Endothelial cell of umbilical vein (primary cell): Measurements from ENCODE around the gene KIR2DL3. TPM values are rescaled to one million over a fixed set of nuclear protein-coding genes. Genes with fewer than 3 reads are reported as not detected.

Experiments
- BruUV-seq: library from RNA; stranded (reverse); fragments of 400-500 nt; replicated peaks from 2 replicates; lab custom pipeline; 2021; lab: Mats Ljungman, UMichigan
- CTCF ChIA-PET: fragments of 300-600, 350-600 bp; sonication (Branson Sonifier 250); formaldehyde crosslinking; loops from one replicate; lab custom pipeline; 2021; ENCODE audit warnings: antibody characterized with exemption, inconsistent platforms; lab: Charles Lee
- POLR2A ChIA-PET: fragments of 300-600, 350-600 bp; sonication (Branson Sonifier 250); formaldehyde crosslinking; loops from one replicate; lab custom pipeline; 2021; ENCODE audit warnings: antibody characterized with exemption, inconsistent platforms; lab: Charles Lee
- DNase-seq: peaks from one replicate; pipeline ENCODE4 v3.0.0-alpha.2; 2011; ENCODE audit warnings: low read depth, low spot score
- FAIRE-seq: peaks from 2 replicates; lab custom pipeline; 2011; peaks lifted over from hg19 to GRCh38; lab: Jason Lieb, UNC
- H2AFZ ChIP-seq: 2 replicates; pipeline ENCODE4 v1.6.0; 2012; ENCODE audit warnings: low read depth, low read length, control low read depth, inconsistent platforms
- H3K27ac ChIP-seq: 2 replicates; pipeline ENCODE4 v1.5.1; 2011; ENCODE audit warnings: low read depth, mild to moderate bottlenecking, control low read depth, low read length, moderate library complexity; ENCODE audit not compliant: insufficient read depth
- H3K27me3 ChIP-seq, 2 experiments: 2 replicates each; pipeline versions ENCODE4 v1.6.0 to v1.6.1; 2011; ENCODE audit warnings: low read length in 2 of 2, mixed read lengths in 1 of 2; ENCODE audit not compliant: control insufficient read depth in 2 of 2, insufficient read depth in 2 of 2
- H3K36me3 ChIP-seq, 2 experiments: 2 replicates in 1 of 2; 3 replicates in 1 of 2; pipeline ENCODE4 v1.5.1; 2011; ENCODE audit warnings: low read length in 2 of 2, mild to moderate bottlenecking in 1 of 2, moderate library complexity in 1 of 2; ENCODE audit not compliant: control insufficient read depth in 2 of 2, insufficient read depth in 2 of 2; ENCODE audit errors: extremely low read depth in 1 of 2
- H3K4me1 ChIP-seq: 3 replicates; pipeline ENCODE4 v1.5.1; 2011; ENCODE audit warnings: mild to moderate bottlenecking, low read length; ENCODE audit not compliant: control insufficient read depth, insufficient read depth; ENCODE audit errors: extremely low read depth
- H3K4me2 ChIP-seq: 2 replicates; pipeline ENCODE4 v1.6.1; 2011; ENCODE audit warnings: low read length, control low read depth, mixed read lengths; ENCODE audit not compliant: insufficient read depth
- H3K4me3 ChIP-seq, 3 experiments: fragments of 200-600 bp in 1 of 3; sonication (generic), shearing (Covaris generic) in 1 of 3; replicated peaks in 1 of 3; 2 replicates each; pipeline ENCODE4 v1.5.1; 2011 to 2016; ENCODE audit warnings: control low read depth in 3 of 3, low read length in 3 of 3, mild to moderate bottlenecking in 2 of 3, inconsistent platforms in 1 of 3, low read depth in 1 of 3, moderate library complexity in 1 of 3; ENCODE audit not compliant: insufficient read depth in 1 of 3
- H3K79me2 ChIP-seq: 2 replicates; pipeline ENCODE4 v1.6.0; 2012; ENCODE audit warnings: low read length, inconsistent platforms; ENCODE audit not compliant: control insufficient read depth, insufficient read depth
- H3K9ac ChIP-seq: replicated peaks from 2 replicates; pipeline ENCODE3; 2011; ENCODE audit warnings: low read length, control low read depth; ENCODE audit not compliant: insufficient read depth; ENCODE audit errors: extremely low read depth
- H3K9me1 ChIP-seq: replicated peaks from 3 replicates; pipeline ENCODE4 v1.6.0; 2011; ENCODE audit warnings: mild to moderate bottlenecking, low read length; ENCODE audit not compliant: control insufficient read depth, insufficient read depth; ENCODE audit errors: extremely low read depth
- H3K9me3 ChIP-seq: replicated peaks from 2 replicates; pipeline ENCODE4 v1.5.1; 2012; ENCODE audit warnings: low read length, inconsistent platforms; ENCODE audit not compliant: control insufficient read depth, insufficient read depth
- H4K20me1 ChIP-seq: replicated peaks from 2 replicates; pipeline ENCODE3; 2011; ENCODE audit warnings: mild to moderate bottlenecking, low read length; ENCODE audit not compliant: control insufficient read depth, insufficient read depth; ENCODE audit errors: extremely low read depth
- EZH2 ChIP-seq: IDR thresholded peaks from 2 replicates; pipeline ENCODE4 v1.6.1; 2012; ENCODE audit warnings: borderline replicate concordance, low read depth, mild to moderate bottlenecking, moderate library complexity, low read length, inconsistent platforms; ENCODE audit not compliant: severe bottlenecking
- FOS ChIP-seq: IDR thresholded peaks from 2 replicates; pipeline ENCODE4 v1.6.1; 2011; ENCODE audit warnings: mild to moderate bottlenecking, low read length, moderate library complexity, borderline replicate concordance; ENCODE audit not compliant: insufficient read depth
- GATA2 ChIP-seq: IDR thresholded peaks from 2 replicates; pipeline ENCODE4 v1.7.0; 2011; ENCODE audit warnings: low read depth, mild to moderate bottlenecking, moderate library complexity, mixed read lengths, low read length; ENCODE audit not compliant: insufficient read length, insufficient read depth
- JUN ChIP-seq: IDR thresholded peaks from 2 replicates; pipeline ENCODE4 v1.6.1; 2011; ENCODE audit warnings: borderline replicate concordance, low read depth; ENCODE audit not compliant: insufficient read length, insufficient read depth
- MYC ChIP-seq: IDR thresholded peaks from one replicate; pipeline ENCODE4 v1.6.1; 2011; ENCODE audit warnings: mild to moderate bottlenecking, low read depth, low read length
- POLR2A ChIP-seq: IDR thresholded peaks from 2 replicates; pipeline ENCODE4 v1.6.1; 2012; ENCODE audit warnings: low read depth, mild to moderate bottlenecking, control low read depth, low read length
- POLR2AphosphoS5 ChIP-seq: IDR thresholded peaks from 2 replicates; pipeline ENCODE4 v1.6.1; 2012; ENCODE audit warnings: low read depth, mild to moderate bottlenecking, control low read depth, low read length, moderate library complexity; ENCODE audit not compliant: insufficient read depth
- dilution Hi-C: fragments of 300-500 bp; cut with MboI; formaldehyde crosslinking; loops from one replicate; pipeline ENCODE4 v1.15.0; 2019; ENCODE audit warnings: low sequenced_read_pairs; ENCODE audit not compliant: extremely low pct_ligation_motif_present
- intact Hi-C: fragments of 100-400 bp; cut with micrococcal nuclease; formaldehyde crosslinking; loops from one replicate; pipeline ENCODE4 v1.10.0; 2022
- polyA plus RNA-seq, 4 experiments: library from polyadenylated mRNA; depleted of rRNA in 3 of 4; stranded (reverse) in 3 of 4; unstranded in 1 of 4; fragments of >200 nt; gene quantifications; 2 replicates each; pipeline versions ENCODE4 v1.2.1 to v1.2.3, GENCODE V29; 2011 to 2012; ENCODE audit warnings: missing spikeins in 1 of 4
- total RNA-seq: library from RNA; stranded (reverse); gene quantifications from 2 replicates; pipeline ENCODE4 v1.2.3, GENCODE V29; 2021
- TF ChIP-seq, protein P1 (sequence below): IDR thresholded peaks from 2 replicates; pipeline ENCODE4 v1.6.1; 2011; ENCODE audit not compliant: insufficient read depth, insufficient read length
- TF ChIP-seq, protein P2 (sequence below), 2 donors: IDR thresholded peaks; 1 replicate in 1 of 2; 2 replicates in 1 of 2; pipeline ENCODE4 v1.5.1; 2011; ENCODE audit warnings: low read length in 2 of 2, mild to moderate bottlenecking in 2 of 2, moderate library complexity in 2 of 2, control low read depth in 1 of 2, inconsistent platforms in 1 of 2, low read depth in 1 of 2; ENCODE audit not compliant: insufficient read depth in 1 of 2; ENCODE audit errors: extremely low read depth in 1 of 2

The KIR2DL3 gene
- total and polyA plus RNA-seq, 2 donors (not counting 3 experiments of a cell fraction or from before 2014, with no cell fraction given), result not detected

DNA sequence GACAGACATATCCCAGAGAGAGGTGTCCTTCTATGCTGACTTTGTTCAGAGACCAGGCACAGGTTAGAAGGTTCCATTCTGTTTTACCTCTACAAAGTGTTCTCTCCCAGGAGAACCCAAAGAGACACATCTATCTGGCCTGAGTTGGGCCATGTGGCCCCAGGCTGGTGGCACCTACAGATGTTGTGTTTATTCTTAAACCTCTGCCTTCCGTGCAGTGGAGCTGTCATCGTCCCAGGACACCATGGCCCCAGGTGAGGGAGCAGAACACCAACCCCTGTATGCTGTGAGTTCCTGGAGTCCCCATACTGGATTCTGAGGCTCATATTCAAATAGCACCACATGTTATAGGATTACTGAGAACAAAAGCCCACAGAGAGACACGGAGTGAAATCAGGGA lies 10.1 kb upstream of the KIR2DL3 start:
- H3K9me1 ChIP-seq, result no peaks in the 10 kb centered on the region
- H3K36me3 ChIP-seq, result no peaks in the 10 kb centered on the region
- TF ChIP-seq POLR2AphosphoS5 (no peak), EZH2 (no peak), GATA2 (no peak), JUN (no peak), MYC (no peak), FOS (no peak), POLR2A (no peak)
- TF ChIP-seq, protein P1, sequence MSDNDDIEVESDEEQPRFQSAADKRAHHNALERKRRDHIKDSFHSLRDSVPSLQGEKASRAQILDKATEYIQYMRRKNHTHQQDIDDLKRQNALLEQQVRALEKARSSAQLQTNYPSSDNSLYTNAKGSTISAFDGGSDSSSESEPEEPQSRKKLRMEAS, result no peak
- TF ChIP-seq, protein P2, sequence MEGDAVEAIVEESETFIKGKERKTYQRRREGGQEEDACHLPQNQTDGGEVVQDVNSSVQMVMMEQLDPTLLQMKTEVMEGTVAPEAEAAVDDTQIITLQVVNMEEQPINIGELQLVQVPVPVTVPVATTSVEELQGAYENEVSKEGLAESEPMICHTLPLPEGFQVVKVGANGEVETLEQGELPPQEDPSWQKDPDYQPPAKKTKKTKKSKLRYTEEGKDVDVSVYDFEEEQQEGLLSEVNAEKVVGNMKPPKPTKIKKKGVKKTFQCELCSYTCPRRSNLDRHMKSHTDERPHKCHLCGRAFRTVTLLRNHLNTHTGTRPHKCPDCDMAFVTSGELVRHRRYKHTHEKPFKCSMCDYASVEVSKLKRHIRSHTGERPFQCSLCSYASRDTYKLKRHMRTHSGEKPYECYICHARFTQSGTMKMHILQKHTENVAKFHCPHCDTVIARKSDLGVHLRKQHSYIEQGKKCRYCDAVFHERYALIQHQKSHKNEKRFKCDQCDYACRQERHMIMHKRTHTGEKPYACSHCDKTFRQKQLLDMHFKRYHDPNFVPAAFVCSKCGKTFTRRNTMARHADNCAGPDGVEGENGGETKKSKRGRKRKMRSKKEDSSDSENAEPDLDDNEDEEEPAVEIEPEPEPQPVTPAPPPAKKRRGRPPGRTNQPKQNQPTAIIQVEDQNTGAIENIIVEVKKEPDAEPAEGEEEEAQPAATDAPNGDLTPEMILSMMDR (IDR thresholded peaks at IDR 0.05; ENCODE audit: extremely low read depth in 1 of 2, insufficient read depth in 1 of 2, low read depth in 1 of 2, low read length in 2 of 2), result no peak
- POLR2A ChIA-PET, result no interaction called here
- CTCF ChIA-PET, result no interaction called here
- no peaks in the 10 kb centered on the region for H3K4me1 ChIP-seq
- no peaks in the 10 kb centered on the region for H4K20me1 ChIP-seq
- dilution Hi-C loops (no loop called here), intact Hi-C loops (no loop called here)
- DNase-seq (no peak), FAIRE-seq (no peak)
- H3K4me3 ChIP-seq, result no peak overlapping the region
- no peaks in the 10 kb centered on the region for H3K79me2 ChIP-seq
- no peak overlapping the region for H2AFZ ChIP-seq
- H3K27me3 ChIP-seq, result no peaks in the 10 kb centered on the region
- no peak overlapping the region for H3K27ac ChIP-seq
- no TSS peak for BruUV-seq
- no peak overlapping the region for H3K9ac ChIP-seq
- H3K4me2 ChIP-seq, result no peak overlapping the region
- peaks cover 7% of the 10 kb centered on the region for H3K9me3 ChIP-seq
